Measurements from ENCODE around the gene ADIPOR2.

- no peak for TF ChIP-seq CTCF (conservative IDR thresholded peaks at IDR 0.05; ENCODE audit: low read depth, low read length)
- TF ChIP-seq EZH2 (IDR thresholded peaks at IDR 0.05; ENCODE audit: borderline replicate concordance, low read depth, low read length, poor library complexity, severe bottlenecking) = no peak
Observed at GRCh38 chr12:1642513-1642912, 48.4 kb upstream of the ADIPOR2 start.

Measured in A673 (cell line).